Measurements from ENCODE around the gene TATDN2.

Gene TATDN2

GRCh38 chr3:10315771-10316344 lies 67.6 kb downstream of the TATDN2 start:
- DNase-seq (ENCODE audit: low read depth in 4 of 4, low spot score in 1 of 4) = no peak

GRCh38 chr3:10317311-10317960 lies 69.2 kb downstream of the TATDN2 start:
- no peak for DNase-seq (ENCODE audit: low read depth in 4 of 4, low spot score in 1 of 4)

GRCh38 chr3:10317961-10318350 lies 69.7 kb downstream of the TATDN2 start:
- no peak for DNase-seq (ENCODE audit: low read depth in 4 of 4, low spot score in 1 of 4)

- no peak for DNase-seq (ENCODE audit: low read depth in 4 of 4, low spot score in 1 of 4)
Observed at GRCh38 chr3:10319251-10319650, 71.0 kb downstream of the TATDN2 start.

- DNase-seq (ENCODE audit: low read depth in 4 of 4, low spot score in 1 of 4) = no peak
Observed at GRCh38 chr3:10319804-10320203, 71.5 kb downstream of the TATDN2 start.

GRCh38 chr3:10320320-10320677 lies 72.0 kb downstream of the TATDN2 start:
- no peak for DNase-seq (ENCODE audit: low read depth in 4 of 4, low spot score in 1 of 4)

GRCh38 chr3:10321630-10322351 lies 73.5 kb downstream of the TATDN2 start:
- DNase-seq (ENCODE audit: low read depth in 4 of 4, low spot score in 1 of 4) = no peak

GRCh38 chr3:10322352-10322710 lies 74.1 kb downstream of the TATDN2 start:
- DNase-seq (ENCODE audit: low read depth in 4 of 4, low spot score in 1 of 4) = no peak

GRCh38 chr3:10327592-10327991 lies 79.3 kb downstream of the TATDN2 start:
- no peak for DNase-seq (ENCODE audit: low read depth in 4 of 4, low spot score in 1 of 4)

- DNase-seq (ENCODE audit: low read depth in 4 of 4, low spot score in 1 of 4) = no peak
Observed at GRCh38 chr3:10328460-10329071, 80.3 kb downstream of the TATDN2 start.

- DNase-seq (ENCODE audit: low read depth in 4 of 4, low spot score in 1 of 4) = no peak
Observed at GRCh38 chr3:10329495-10330015, 81.3 kb downstream of the TATDN2 start.

GRCh38 chr3:10330319-10330718 lies 82.1 kb downstream of the TATDN2 start:
- DNase-seq (ENCODE audit: low read depth in 4 of 4, low spot score in 1 of 4) = no peak

Measured in stimulated activated CD4-positive, alpha-beta T cell treated with anti-CD3 and anti-CD28 coated beads, Interleukin-1b, Interleukin-23, amount 100 ng/mL, for 24 hours (primary cell).